Measurements from ENCODE around the gene TICAM1. TPM values are rescaled to one million over a fixed set of nuclear protein-coding genes. Genes with fewer than 3 reads are reported as not detected.
"Not testable (repeated sequence)": the region's sequence is repeated elsewhere in the genome, so short reads cannot be mapped to it uniquely, and the experiment has no call there.

Gene TICAM1
- total RNA-seq, 1 experiment from 2014 or later: 3.7 TPM

- Histone ChIP-seq H3K9me3 (replicated peaks) (no peaks in the 10 kb centered on the region), H3K27ac (no peak overlapping the region), H3K27me3 (replicated peaks) (no peaks in the 10 kb centered on the region), H3K4me3 (peak overlapping the region; percentile 89), H3K36me3 (peaks cover 10% of the 10 kb centered on the region; the same call in 1 of the 2 replicates), H3K4me1 (replicated peaks) (peaks cover 15% of the 10 kb centered on the region)
- DNase-seq (ENCODE audit: low read depth in 1 of 2, low spot score in 2 of 2): no peak
These were observed 1.2 kb downstream of the TICAM1 start for GRCh38 chr19:4830332-4830731.

- no peak for DNase-seq (ENCODE audit: low read depth in 1 of 2, low spot score in 2 of 2)
- no peaks in the 10 kb centered on the region for H3K9me3 ChIP-seq (replicated peaks)
- H3K27me3 ChIP-seq (replicated peaks): no peaks in the 10 kb centered on the region
- peaks cover 14% of the 10 kb centered on the region; the same call in 1 of the 2 replicates for H3K36me3 ChIP-seq
- no peak overlapping the region for H3K27ac ChIP-seq
- H3K4me1 ChIP-seq (replicated peaks): peaks cover 15% of the 10 kb centered on the region
- no peak overlapping the region for H3K4me3 ChIP-seq
These were observed 2.4 kb downstream of the TICAM1 start for GRCh38 chr19:4829001-4829712.

DNA sequence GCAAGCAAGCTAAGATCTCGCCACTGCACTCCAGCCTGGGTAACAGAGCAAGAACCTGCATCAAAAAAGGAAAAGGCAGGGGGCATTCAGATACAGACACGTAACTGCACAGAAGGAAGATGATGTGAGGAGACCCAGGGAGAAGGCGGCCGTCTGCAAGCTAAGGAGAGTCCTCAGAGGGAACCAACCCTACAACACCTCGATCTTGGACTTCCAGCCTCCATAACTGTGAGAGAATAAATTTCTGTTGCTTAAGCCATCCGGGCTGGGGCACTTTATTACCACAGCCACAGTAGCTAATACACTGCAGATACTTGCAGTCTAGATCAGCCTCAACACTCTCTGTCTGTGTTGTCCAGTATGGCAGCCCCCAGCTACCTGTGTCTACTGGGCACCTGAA, 7.9 kb downstream of the TICAM1 start:
- DNase-seq (ENCODE audit: low read depth in 1 of 2, low spot score in 2 of 2): no peak
- Histone ChIP-seq H3K36me3 (peaks cover 36% of the 10 kb centered on the region), H3K27me3 (replicated peaks) (no peaks in the 10 kb centered on the region), H3K9me3 (replicated peaks) (no peaks in the 10 kb centered on the region), H3K27ac (no peak overlapping the region), H3K4me3 (no peak overlapping the region), H3K4me1 (replicated peaks) (no peaks in the 10 kb centered on the region)

- H3K36me3 ChIP-seq: peaks cover 48% of the 10 kb centered on the region
- not testable (repeated sequence) for DNase-seq (ENCODE audit: low read depth in 1 of 2, low spot score in 2 of 2); H3K27me3 ChIP-seq (replicated peaks); H3K4me1 ChIP-seq (replicated peaks); H3K4me3 ChIP-seq; H3K9me3 ChIP-seq (replicated peaks); H3K27ac ChIP-seq
These were observed 9.2 kb downstream of the TICAM1 start for GRCh38 chr19:4822354-4822753.

DNA sequence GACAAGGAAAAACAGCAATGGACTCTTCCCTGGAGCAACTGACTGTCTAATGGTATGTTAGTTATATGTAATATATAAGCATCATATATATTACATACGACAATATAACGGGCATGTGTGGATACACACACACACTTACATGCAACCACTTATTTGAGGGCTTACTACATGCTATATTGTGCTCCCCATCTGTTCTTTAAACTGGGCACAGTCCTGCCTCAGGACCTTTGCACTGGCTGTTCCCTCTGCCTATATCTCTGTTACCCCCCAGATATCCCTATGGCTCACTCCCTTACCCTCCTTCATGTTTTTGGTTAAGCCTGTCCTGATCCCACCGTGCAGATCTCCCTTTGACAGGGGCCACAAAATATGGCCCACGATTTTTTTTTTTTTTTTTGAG, 10.2 kb downstream of the TICAM1 start:
- Histone ChIP-seq H3K9me3 (replicated peaks) (no peaks in the 10 kb centered on the region), H3K27ac (no peak overlapping the region), H3K27me3 (replicated peaks) (no peaks in the 10 kb centered on the region), H3K4me3 (no peak overlapping the region), H3K4me1 (replicated peaks) (no peaks in the 10 kb centered on the region), H3K36me3 (peaks cover 53% of the 10 kb centered on the region)
- no peak for DNase-seq (ENCODE audit: low read depth in 1 of 2, low spot score in 2 of 2)

GRCh38 chr19:4817467-4818277, 13.8 kb downstream of the TICAM1 start:
- Histone ChIP-seq H3K4me1 (replicated peaks) (peaks cover 29% of the 10 kb centered on the region), H3K27me3 (replicated peaks) (no peaks in the 10 kb centered on the region), H3K27ac (no peak overlapping the region), H3K4me3 (no peak overlapping the region), H3K36me3 (peaks cover 54% of the 10 kb centered on the region), H3K9me3 (replicated peaks) (no peaks in the 10 kb centered on the region)
- DNase-seq (ENCODE audit: low read depth in 1 of 2, low spot score in 2 of 2): no peak

- Histone ChIP-seq H3K27ac (no peak overlapping the region), H3K27me3 (replicated peaks) (no peaks in the 10 kb centered on the region), H3K4me3 (no peak overlapping the region), H3K4me1 (replicated peaks) (peaks cover 34% of the 10 kb centered on the region), H3K9me3 (replicated peaks) (no peaks in the 10 kb centered on the region), H3K36me3 (peaks cover 48% of the 10 kb centered on the region)
- no peak for DNase-seq (ENCODE audit: low read depth in 1 of 2, low spot score in 2 of 2)
These were observed 14.6 kb downstream of the TICAM1 start for GRCh38 chr19:4816950-4817278.

DNA sequence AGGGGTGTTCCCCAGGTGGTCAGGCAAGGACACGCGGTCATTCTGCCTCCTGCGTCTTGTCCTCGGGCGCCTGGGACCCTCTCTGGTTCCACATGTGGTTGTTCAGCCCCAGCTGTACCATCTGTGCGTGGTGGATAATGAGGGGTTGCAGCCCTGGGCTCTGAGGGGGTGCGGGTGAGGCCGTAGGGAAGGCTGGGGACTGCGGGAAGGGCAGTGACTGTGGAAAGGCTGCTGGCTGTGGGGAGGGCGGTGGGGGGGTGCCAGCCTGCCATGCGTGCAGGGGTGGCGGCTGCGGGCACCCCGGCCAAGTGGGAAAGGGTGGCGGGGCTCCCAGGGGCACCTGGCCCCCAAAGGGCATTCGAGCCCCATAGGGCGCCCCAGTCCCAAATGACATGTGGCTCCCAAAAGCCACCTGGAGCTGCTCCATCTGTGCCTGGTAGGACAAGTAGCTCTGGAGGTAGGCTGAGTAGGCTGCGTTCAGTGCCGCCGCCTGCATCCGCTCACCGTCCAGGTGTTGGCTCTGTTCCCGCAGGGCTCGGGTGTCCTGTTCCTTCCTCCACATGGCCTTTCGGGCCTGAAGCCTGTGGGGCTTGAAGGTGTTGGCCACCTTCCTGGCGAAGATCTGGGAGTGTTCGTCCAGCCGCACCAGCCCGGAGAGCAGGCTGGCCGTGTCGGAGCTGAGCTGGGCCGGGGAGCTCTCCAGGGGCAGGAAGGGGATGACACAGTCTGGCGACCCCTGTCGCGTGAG, 15.1 kb downstream of the TICAM1 start:
- H3K4me1 ChIP-seq (replicated peaks): peaks cover 34% of the 10 kb centered on the region
- H3K9me3 ChIP-seq (replicated peaks): no peaks in the 10 kb centered on the region
- no peaks in the 10 kb centered on the region for H3K27me3 ChIP-seq (replicated peaks)
- no peak for DNase-seq (ENCODE audit: low read depth in 1 of 2, low spot score in 2 of 2)
- no peak overlapping the region for H3K27ac ChIP-seq
- H3K4me3 ChIP-seq: no peak overlapping the region
- H3K36me3 ChIP-seq: peaks cover 48% of the 10 kb centered on the region

DNA sequence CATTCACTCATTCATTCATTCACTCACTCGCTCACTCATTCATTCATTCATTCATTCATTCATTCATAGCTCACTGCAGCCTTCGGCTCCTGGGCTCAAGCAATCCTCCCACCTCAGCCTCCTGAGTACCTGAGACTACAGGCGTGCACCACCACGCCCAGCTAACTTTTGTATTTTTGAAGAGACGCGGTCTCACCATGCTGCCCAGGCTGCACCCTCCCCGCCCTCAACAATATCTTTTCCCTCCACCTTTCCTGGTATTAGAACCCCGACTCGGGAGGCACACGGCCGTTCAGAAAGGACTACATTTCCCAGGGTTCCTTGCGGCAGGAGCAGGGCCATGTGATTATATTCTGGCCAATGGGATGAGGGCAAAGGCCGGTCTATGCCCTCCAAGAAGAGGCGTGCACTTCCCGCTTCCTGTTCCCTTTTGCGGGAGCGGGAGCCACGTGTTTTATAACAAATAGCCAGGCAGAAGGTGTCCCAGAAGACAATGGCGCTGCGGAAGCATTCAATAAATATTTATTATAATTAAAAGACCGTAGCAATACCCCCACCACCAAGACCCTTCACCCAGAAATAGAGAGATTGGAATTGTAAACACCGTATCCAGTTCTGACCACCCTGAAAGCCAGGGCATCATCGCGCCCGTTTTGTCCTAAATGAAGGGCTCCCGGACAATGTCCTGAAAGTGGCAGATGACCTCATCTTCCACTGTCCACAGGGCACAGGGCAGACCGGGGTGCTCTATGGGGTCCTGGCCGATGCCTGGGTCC, 15.9 kb downstream of the TICAM1 start:
- DNase-seq (ENCODE audit: low read depth in 1 of 2, low spot score in 2 of 2): peak; percentile 71 to 92
- H3K4me3 ChIP-seq: no peak overlapping the region
- H3K36me3 ChIP-seq: peaks cover 45% of the 10 kb centered on the region
- H3K9me3 ChIP-seq (replicated peaks): no peaks in the 10 kb centered on the region
- no peak overlapping the region for H3K27ac ChIP-seq
- peaks cover 34% of the 10 kb centered on the region for H3K4me1 ChIP-seq (replicated peaks)
- no peaks in the 10 kb centered on the region for H3K27me3 ChIP-seq (replicated peaks)

DNA sequence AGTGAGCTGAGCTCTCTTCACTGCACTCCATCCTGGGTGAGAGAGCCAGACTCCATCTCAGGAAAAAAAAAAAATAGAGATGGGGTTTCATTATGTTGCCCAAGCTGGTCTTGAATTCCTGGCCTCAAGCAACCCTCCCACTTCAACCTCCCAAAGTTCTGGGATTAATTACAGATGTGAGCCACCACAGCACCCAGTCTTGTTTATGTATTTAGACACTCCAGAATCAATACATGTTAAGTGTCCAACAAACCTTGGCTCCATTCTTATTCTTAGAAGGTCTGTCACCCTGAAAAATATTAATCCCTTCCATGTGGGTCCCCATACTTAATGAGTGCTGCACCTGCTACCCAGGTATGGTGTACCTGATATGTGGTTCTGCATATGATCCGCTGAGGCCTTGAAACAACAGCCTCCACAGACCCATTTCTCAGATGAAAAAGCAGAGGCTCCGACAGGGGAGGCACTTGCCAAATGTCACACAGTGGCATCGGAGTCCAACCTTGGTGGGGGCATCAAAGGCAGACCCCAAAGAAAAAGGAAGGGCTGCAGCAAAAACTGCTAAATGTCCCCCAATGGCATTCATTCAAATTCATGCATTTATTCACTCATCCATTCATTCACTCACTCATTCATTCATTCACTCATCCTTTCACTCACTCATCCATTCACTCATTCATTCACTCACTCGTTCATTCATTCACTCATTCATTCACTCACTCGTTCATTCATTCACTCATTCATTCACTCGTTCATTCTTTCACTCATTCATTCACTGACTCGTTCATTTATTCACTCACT, 16.7 kb downstream of the TICAM1 start:
- peaks cover 45% of the 10 kb centered on the region for H3K36me3 ChIP-seq
- H3K9me3 ChIP-seq (replicated peaks): no peaks in the 10 kb centered on the region
- peaks cover 34% of the 10 kb centered on the region for H3K4me1 ChIP-seq (replicated peaks)
- no peaks in the 10 kb centered on the region for H3K27me3 ChIP-seq (replicated peaks)
- no peak overlapping the region for H3K27ac ChIP-seq
- H3K4me3 ChIP-seq: no peak overlapping the region
- peak in 1 of 2 experiments; percentile 51 for DNase-seq (ENCODE audit: low read depth in 1 of 2, low spot score in 2 of 2)

GRCh38 chr19:4811328-4812131, 20.0 kb downstream of the TICAM1 start:
- Histone ChIP-seq H3K27me3 (replicated peaks) (no peaks in the 10 kb centered on the region), H3K4me1 (replicated peaks) (peaks cover 34% of the 10 kb centered on the region), H3K9me3 (replicated peaks) (no peaks in the 10 kb centered on the region), H3K27ac (no peak overlapping the region), H3K36me3 (peaks cover 14% of the 10 kb centered on the region), H3K4me3 (no peak overlapping the region)
- DNase-seq (ENCODE audit: low read depth in 1 of 2, low spot score in 2 of 2): peak; percentile 60 to 87

DNA sequence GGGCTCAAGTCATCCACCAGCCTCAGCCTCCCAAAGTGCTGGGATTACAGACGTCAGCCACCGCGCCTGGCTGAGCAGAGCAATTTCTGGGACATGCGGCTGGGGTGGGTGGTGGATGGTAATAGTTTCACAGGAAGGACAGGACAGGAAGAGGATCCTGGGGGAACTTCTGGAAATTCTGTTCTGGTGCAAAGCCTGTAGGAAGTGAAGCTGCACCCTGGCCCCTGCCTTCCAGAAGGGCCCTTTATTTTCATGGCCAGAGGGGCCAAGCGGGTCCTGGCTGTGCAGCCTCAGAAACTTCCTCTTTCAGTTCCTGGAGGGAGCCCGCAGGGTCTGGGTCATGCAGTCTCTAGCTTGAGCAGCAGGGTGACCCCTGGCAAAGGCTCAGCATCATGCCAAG, 24.3 kb downstream of the TICAM1 start:
- no peak for DNase-seq (ENCODE audit: low read depth in 1 of 2, low spot score in 2 of 2)
- Histone ChIP-seq H3K36me3 (no peaks in the 10 kb centered on the region), H3K27ac (no peak overlapping the region), H3K27me3 (replicated peaks) (no peaks in the 10 kb centered on the region), H3K4me1 (replicated peaks) (peaks cover 6% of the 10 kb centered on the region; the same call in 1 of the 2 replicates), H3K9me3 (replicated peaks) (peaks cover 3% of the 10 kb centered on the region; the same call in 1 of the 2 replicates), H3K4me3 (no peak overlapping the region)
